Dedifferentiated amniotic fluid mesenchymal stem cell (primary cell): Measurements from ENCODE around the gene SNX6.
"Not testable (repeated sequence)": the region's sequence is repeated elsewhere in the genome, so short reads cannot be mapped to it uniquely, and the experiment has no call there.

ENCODE experiments used
- DNase-seq: peaks from one replicate; pipeline ENCODE4 v3.0.0-alpha.2; 2016; ENCODE audit errors: extremely low spot score

Gene SNX6

GRCh38 chr14:34634360-34634771 is 4.4 kb upstream of the SNX6 start:
- not testable (repeated sequence) for DNase-seq

- no peak for DNase-seq
Observed at GRCh38 chr14:34633742-34634141, 3.8 kb upstream of the SNX6 start.

- no peak for DNase-seq
Observed at GRCh38 chr14:34632411-34632978, 2.5 kb upstream of the SNX6 start.

- no peak for DNase-seq
Observed at GRCh38 chr14:34629344-34629656, 648 bp downstream of the SNX6 start.

- no peak for DNase-seq
Observed at GRCh38 chr14:34628681-34629135, 1.2 kb downstream of the SNX6 start.

GRCh38 chr14:34623506-34623905 is 6.4 kb downstream of the SNX6 start:
- no peak for DNase-seq

GRCh38 chr14:34620839-34621238 is 9.1 kb downstream of the SNX6 start:
- no peak for DNase-seq

- DNase-seq = no peak
Observed at GRCh38 chr14:34620115-34620514, 9.8 kb downstream of the SNX6 start.

- no peak for DNase-seq
Observed at GRCh38 chr14:34619471-34619870, 10.5 kb downstream of the SNX6 start.

- no peak for DNase-seq
Observed at GRCh38 chr14:34616360-34616759, 13.6 kb downstream of the SNX6 start.

- no peak for DNase-seq
Observed at GRCh38 chr14:34615507-34615906, 14.4 kb downstream of the SNX6 start.

- no peak for DNase-seq
Observed at GRCh38 chr14:34614638-34615037, 15.3 kb downstream of the SNX6 start.

- no peak for DNase-seq
Observed at GRCh38 chr14:34610101-34610500, 19.8 kb downstream of the SNX6 start.

GRCh38 chr14:34605461-34605860 is 24.5 kb downstream of the SNX6 start:
- no peak for DNase-seq

- peak; percentile 42 for DNase-seq
Observed at GRCh38 chr14:34604995-34605394, 25.0 kb downstream of the SNX6 start.

- DNase-seq = no peak
Observed at GRCh38 chr14:34596891-34597290, 33.1 kb downstream of the SNX6 start.

GRCh38 chr14:34593740-34594375 is 36.1 kb downstream of the SNX6 start:
- DNase-seq = peak; percentile 15

- no peak for DNase-seq
Observed at GRCh38 chr14:34592623-34593022, 37.3 kb downstream of the SNX6 start.

GRCh38 chr14:34583525-34583924 is 46.4 kb downstream of the SNX6 start:
- no peak for DNase-seq

- DNase-seq = no peak
Observed at GRCh38 chr14:34582117-34582680, 47.7 kb downstream of the SNX6 start.

- no peak for DNase-seq
Observed at GRCh38 chr14:34580381-34580780, 49.6 kb downstream of the SNX6 start.

GRCh38 chr14:34571771-34572170 is 58.2 kb downstream of the SNX6 start:
- DNase-seq = no peak

GRCh38 chr14:34569750-34570149 is 60.2 kb downstream of the SNX6 start:
- DNase-seq = no peak

GRCh38 chr14:34568803-34569202 is 61.1 kb downstream of the SNX6 start:
- DNase-seq = no peak
